Suprapubic skin (tissue), 4 donors: ENCODE results near the gene GOLGA3.
"Not testable (repeated sequence)": the region's sequence is repeated elsewhere in the genome, so short reads cannot be mapped to it uniquely, and the experiment has no call there.

Source experiments
- CTCF ChIP-seq, 2 donors: fragments of 200-600 bp in 1 of 2; fragments of 450-650 bp in 1 of 2; sonication (generic) in 1 of 2; IDR thresholded peaks; one replicate each; pipeline ENCODE4 v1.5.1; 2016 to 2019; ENCODE audit warnings: antibody characterized with exemption in 2 of 2, mild to moderate bottlenecking in 1 of 2, moderate library complexity in 1 of 2
- EP300 ChIP-seq: sonication (generic); formaldehyde crosslinking; IDR thresholded peaks from one replicate; pipeline ENCODE4 v1.6.1; 2017; ENCODE audit warnings: antibody characterized with exemption
- POLR2A ChIP-seq, 2 donors: fragments of 450-650 bp; IDR thresholded peaks; one replicate each; pipeline ENCODE4 v1.6.1; 2017; ENCODE audit warnings: antibody characterized with exemption in 2 of 2, mild to moderate bottlenecking in 2 of 2, moderate library complexity in 2 of 2
- POLR2AphosphoS5 ChIP-seq, 3 donors: sonication (generic); formaldehyde crosslinking; IDR thresholded peaks; one replicate each; pipeline ENCODE4 v1.6.1; 2017; ENCODE audit warnings: antibody characterized with exemption in 3 of 3

GRCh38 chr12:132836230-132836629 is 7.6 kb upstream of the GOLGA3 start:
- TF ChIP-seq POLR2AphosphoS5 (IDR thresholded peaks at IDR 0.05); CTCF (IDR thresholded peaks at IDR 0.05); POLR2A (IDR thresholded peaks at IDR 0.05); EP300: not testable (repeated sequence)
